Esophagus squamous epithelium (tissue), 4 donors: ENCODE data around the gene UBXN2A.

Experiments used
- CTCF ChIP-seq, 6 experiments: fragments of 450-650 bp in 4 of 6; fragments of 200-600 bp in 2 of 6; sonication (generic) in 2 of 6; IDR thresholded peaks; one replicate each; pipeline ENCODE4 v1.5.1; 2016 to 2019; ENCODE audit warnings: antibody characterized with exemption in 6 of 6, mild to moderate bottlenecking in 4 of 6, moderate library complexity in 4 of 6
- POLR2A ChIP-seq, 4 donors: fragments of 450-650 bp; IDR thresholded peaks; one replicate each; pipeline ENCODE4 v1.6.1; 2017; ENCODE audit warnings: antibody characterized with exemption in 4 of 4, mild to moderate bottlenecking in 4 of 4, moderate library complexity in 3 of 4

GRCh38 chr2:23944527-23944926, 4.3 kb downstream of the UBXN2A start:
- no peak for TF ChIP-seq CTCF (IDR thresholded peaks at IDR 0.05)
- no peak for TF ChIP-seq POLR2A (IDR thresholded peaks at IDR 0.05)
